ENCODE results near the gene GADD45GIP1. TPM values are rescaled to one million over a fixed set of nuclear protein-coding genes. Genes with fewer than 3 reads are reported as not detected.

GADD45GIP1 gene
- polyA plus RNA-seq, 1 experiment = 31.6 TPM

DNA sequence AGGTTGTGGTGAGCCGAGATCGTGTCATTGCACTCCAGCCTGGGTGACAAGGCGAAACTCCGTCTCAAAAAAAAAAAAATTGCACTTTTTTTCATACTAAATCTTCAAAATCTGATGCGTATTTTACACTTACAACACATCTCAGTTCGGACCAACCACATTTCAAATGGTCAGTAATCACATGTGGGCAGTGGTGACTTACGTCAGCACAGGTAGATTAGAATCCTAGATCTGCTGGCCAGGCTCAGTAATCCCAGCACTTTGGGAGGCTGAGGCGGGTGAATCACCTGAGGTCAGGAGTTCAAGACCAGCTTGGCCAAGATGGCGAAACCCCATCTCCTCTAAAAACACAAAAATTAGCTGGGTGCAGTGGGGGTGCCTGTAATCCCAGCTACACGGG, 22.0 kb downstream of the GADD45GIP1 start:
- H3K27ac ChIP-seq (ENCODE audit: low read depth, low read length) = no peak overlapping the region
- no peaks in the 10 kb centered on the region for H3K27me3 ChIP-seq (ENCODE audit: control insufficient read depth, insufficient read depth, low read length)
- H3K9me3 ChIP-seq (ENCODE audit: control insufficient read depth, insufficient read depth, low read length) = no peaks in the 10 kb centered on the region; the same call in 1 of the 2 replicates
- DNase-seq (ENCODE audit: low read depth, low spot score) = no peak
- no peak overlapping the region for H3K4me3 ChIP-seq (ENCODE audit: low read depth, low read length)
- TF ChIP-seq CTCF (IDR thresholded peaks at IDR 0.05; ENCODE audit: low read depth, low read length) = no peak
- ChIA-PET POLR2A (no interaction called here), CTCF (no interaction called here)

DNA sequence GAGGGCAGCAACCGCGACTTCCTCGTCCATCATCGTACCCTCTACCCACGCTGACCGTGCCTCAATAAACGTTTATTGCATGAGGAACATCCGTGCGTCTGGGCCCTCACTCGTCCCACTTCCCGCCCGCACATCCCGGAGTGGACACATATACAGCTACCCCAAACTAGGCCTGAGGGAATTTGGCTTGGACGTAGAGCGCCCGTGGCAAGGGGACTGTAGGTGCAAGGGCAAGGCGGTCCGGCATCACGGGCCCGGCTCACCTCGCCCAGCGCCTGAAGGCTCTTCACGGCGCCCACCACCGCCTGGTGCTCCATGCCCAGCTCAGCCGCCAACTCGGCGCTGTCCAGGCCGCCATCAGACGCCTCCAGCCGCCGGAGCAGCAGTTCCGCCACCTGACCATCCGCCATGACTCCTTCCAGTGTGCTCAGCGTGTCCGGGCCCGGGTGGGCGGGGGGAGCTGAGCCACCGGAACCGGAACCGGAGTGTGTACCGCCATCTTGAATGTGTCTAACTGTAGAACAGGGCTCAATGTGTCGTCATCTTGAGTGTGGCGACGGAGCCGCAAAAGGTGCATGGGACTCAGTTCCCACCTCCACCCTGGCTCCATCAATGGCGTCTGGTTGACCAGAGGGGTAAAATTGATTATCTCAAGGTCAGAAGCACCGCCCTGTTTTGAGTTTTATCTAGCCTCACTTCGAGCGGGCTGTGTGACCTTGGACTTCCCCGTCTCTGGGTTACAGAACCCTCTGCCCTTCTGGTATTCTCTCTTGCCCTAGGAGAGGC, 23.5 kb downstream of the GADD45GIP1 start, which contains the start of gene FARSA:
Gene FARSA, minus strand, starts transcription at position 425 of the 786 bp plus-strand sequence. Its CDS starts 15 bp downstream, at position 410.
- Histone ChIP-seq H3K9me3 (ENCODE audit: control insufficient read depth, insufficient read depth, low read length) (no peaks in the 10 kb centered on the region; the same call in 1 of the 2 replicates), H3K27ac (ENCODE audit: low read depth, low read length) (peak within 1 kb of the TSS; percentile 22), H3K27me3 (ENCODE audit: control insufficient read depth, insufficient read depth, low read length) (no peaks in the 10 kb centered on the region), H3K4me3 (ENCODE audit: low read depth, low read length) (peak within 1 kb of the TSS; percentile 92)
- ChIA-PET CTCF (interaction anchor here (1.3 kb wide), 1 partner anchor 173 kb away, joined by 4 read pairs; no protein-coding TSS in a partner anchor), POLR2A (interaction anchor here (0.5 to 2.3 kb wide), 10 partner anchors 8 to 158 kb away, joined by 3 to 13 read pairs (median 4); partner anchors contain the start of genes DNASE2, GCDH, RAD23A and SYCE2)
- DNase-seq (ENCODE audit: low read depth, low spot score) = peak; percentile 74
- no peak for TF ChIP-seq CTCF (IDR thresholded peaks at IDR 0.05; ENCODE audit: low read depth, low read length)

- Histone ChIP-seq H3K27me3 (ENCODE audit: control insufficient read depth, insufficient read depth, low read length) (no peaks in the 10 kb centered on the region), H3K4me3 (ENCODE audit: low read depth, low read length) (peak overlapping the region; percentile 92), H3K9me3 (ENCODE audit: control insufficient read depth, insufficient read depth, low read length) (no peaks in the 10 kb centered on the region; the same call in 1 of the 2 replicates), H3K27ac (ENCODE audit: low read depth, low read length) (peak overlapping the region; percentile 22)
- CTCF ChIA-PET = interaction anchor here (1.3 to 1.4 kb wide), 2 partner anchors 12 to 172 kb away, joined by 3 to 4 read pairs; no protein-coding TSS in a partner anchor
- TF ChIP-seq CTCF (IDR thresholded peaks at IDR 0.05; ENCODE audit: low read depth, low read length) = no peak
- POLR2A ChIA-PET = interaction anchor here (0.9 to 2.3 kb wide), 7 partner anchors 9 to 144 kb away, joined by 3 to 13 read pairs (median 5); partner anchors contain the start of genes DNASE2, GCDH, RAD23A and SYCE2
- DNase-seq (ENCODE audit: low read depth, low spot score) = no peak
Observed at GRCh38 chr19:12932392-12933286, 24.4 kb downstream of the GADD45GIP1 start.

DNA sequence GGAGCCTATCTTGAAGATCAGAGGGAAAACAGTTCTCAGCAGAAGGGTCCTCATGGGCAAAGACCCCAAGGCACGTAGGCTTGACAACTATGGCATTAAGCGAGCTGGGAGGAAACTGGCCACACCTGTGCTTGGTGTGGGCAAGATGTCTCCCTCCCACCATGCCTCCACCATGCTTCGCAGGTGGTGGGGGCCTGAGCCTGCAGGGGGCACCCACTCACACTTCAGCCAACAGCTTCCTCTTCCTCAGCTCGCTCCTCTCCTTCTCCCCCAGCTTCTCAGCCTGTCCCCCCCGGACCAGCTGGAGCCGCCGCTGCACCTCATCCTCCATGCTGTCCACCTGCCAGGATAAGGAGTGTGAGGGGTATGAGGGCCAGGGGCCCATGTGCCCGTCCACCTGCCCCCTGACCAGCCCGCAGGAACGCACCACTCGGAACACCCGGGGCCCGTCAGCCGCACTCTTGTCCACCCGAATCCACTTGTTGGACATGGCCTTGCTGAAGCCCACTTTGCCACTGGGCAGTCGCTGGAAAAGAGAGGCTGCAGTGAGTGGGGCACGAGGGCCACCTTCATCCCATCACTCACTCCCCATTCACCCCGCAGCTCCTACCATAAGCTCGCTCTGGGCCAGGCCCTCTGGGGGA, 26.9 kb downstream of the GADD45GIP1 start:
- POLR2A ChIA-PET = interaction anchor here (0.5 kb wide), 1 partner anchor 16 kb away, joined by 3 read pairs; no protein-coding TSS in a partner anchor
- Histone ChIP-seq H3K9me3 (ENCODE audit: control insufficient read depth, insufficient read depth, low read length) (no peaks in the 10 kb centered on the region; the same call in 1 of the 2 replicates), H3K27ac (ENCODE audit: low read depth, low read length) (no peak overlapping the region), H3K4me3 (ENCODE audit: low read depth, low read length) (no peak overlapping the region), H3K27me3 (ENCODE audit: control insufficient read depth, insufficient read depth, low read length) (no peaks in the 10 kb centered on the region)
- CTCF ChIA-PET = no interaction called here
- TF ChIP-seq CTCF (IDR thresholded peaks at IDR 0.05; ENCODE audit: low read depth, low read length) = no peak
- no peak for DNase-seq (ENCODE audit: low read depth, low spot score)

Measured in AG04450 (cell line).